Sigmoid colon (tissue), 7 donors: ENCODE results near the gene HDLBP. TPM values are rescaled to one million over a fixed set of nuclear protein-coding genes. Genes with fewer than 3 reads are reported as not detected.

Experiments
- DNase-seq: peaks from one replicate; pipeline ENCODE4 v3.0.0-alpha.2; 2019
- H3K27ac ChIP-seq, 4 donors: fragments of 200-600 bp; sonication (generic); one replicate each; pipeline ENCODE4 v1.5.1; 2016 to 2019; ENCODE audit warnings: mild to moderate bottlenecking in 1 of 4
- H3K27me3 ChIP-seq, 3 donors: fragments of 200-600 bp; sonication (generic); one replicate each; pipeline ENCODE4 v1.5.1; 2019; ENCODE audit warnings: mild to moderate bottlenecking in 1 of 3
- H3K36me3 ChIP-seq, 4 donors: fragments of 200-600 bp; sonication (generic); one replicate each; pipeline ENCODE4 v1.5.1; 2016 to 2019
- H3K4me1 ChIP-seq, 4 donors: fragments of 200-600 bp; sonication (generic); one replicate each; pipeline ENCODE4 v1.5.1; 2017 to 2019
- H3K4me3 ChIP-seq, 4 donors: fragments of 200-600 bp; sonication (generic); one replicate each; pipeline ENCODE4 v1.5.1; 2017 to 2019; ENCODE audit warnings: mild to moderate bottlenecking in 2 of 4, moderate library complexity in 1 of 4
- H3K9me3 ChIP-seq, 4 donors: fragments of 200-600 bp in 3 of 4; sonication (generic) in 3 of 4; one replicate each; pipeline versions ENCODE4 v1.5.1 to v1.6.1; 2013 to 2019
- CTCF ChIP-seq, 4 experiments: fragments of 450-650 bp in 3 of 4; fragments of 200-600 bp in 1 of 4; IDR thresholded peaks; one replicate each; pipeline ENCODE4 v1.5.1; 2016 to 2019; ENCODE audit warnings: antibody characterized with exemption in 4 of 4, mild to moderate bottlenecking in 3 of 4, moderate library complexity in 2 of 4
- EP300 ChIP-seq, 4 donors: sonication (generic); formaldehyde crosslinking; IDR thresholded peaks; one replicate each; pipeline ENCODE4 v1.6.1; 2017; ENCODE audit warnings: antibody characterized with exemption in 4 of 4
- POLR2A ChIP-seq, 2 donors: fragments of 450-650 bp; IDR thresholded peaks; one replicate each; pipeline ENCODE4 v1.6.1; 2016; ENCODE audit warnings: antibody characterized with exemption in 2 of 2, mild to moderate bottlenecking in 2 of 2, moderate library complexity in 2 of 2
- POLR2AphosphoS5 ChIP-seq, 4 donors: sonication (generic); formaldehyde crosslinking; IDR thresholded peaks; one replicate each; pipeline ENCODE4 v1.6.1; 2017; ENCODE audit warnings: antibody characterized with exemption in 4 of 4
- WGBS, 2 donors: extraction: QIAGEN DNeasy Blood & Tissue Kit; methylation state at CpG; one replicate each; pipeline ENCODE4 v1.1.7; 2013; 5-methylcytosine and 5-hydroxymethylcytosine counted together
- intact Hi-C: fragments of 100-400 bp; cut with DNase I; formaldehyde crosslinking; loops from one replicate; pipeline ENCODE4 v1.15.1; 2023
- polyA plus RNA-seq, 3 donors: library from polyadenylated mRNA; stranded (reverse); fragments of 200-250 nt; gene quantifications; one replicate each; pipeline ENCODE4 v1.2.3, GENCODE V29; 2013
- total RNA-seq, 4 donors: library from RNA; depleted of rRNA; stranded (reverse); fragments of >200 nt; gene quantifications; one replicate each; pipeline ENCODE4 v1.1.0, GENCODE V29; 2016
- donor health status: healthy with polysubstance abuse.
- donor health status: Bipolar disorder and iron deficiency.
- donor health status: healthy.

The HDLBP gene
- total and polyA plus RNA-seq, 7 donors, result 115 to 281 (median 201) TPM

- Histone ChIP-seq H3K4me1 (no peaks in the 10 kb centered on the region), H3K36me3 (peaks cover 0 to 15% (median 1%) of the 10 kb centered on the region in 4 donors), H3K27ac (no peak overlapping the region), H3K4me3 (no peak overlapping the region), H3K9me3 (no peaks in the 10 kb centered on the region), H3K27me3 (no peaks in the 10 kb centered on the region)
- no peak for DNase-seq
- intact Hi-C loops, result no loop called here
- TF ChIP-seq EP300 (IDR thresholded peaks at IDR 0.05) (no peak), CTCF (IDR thresholded peaks at IDR 0.05) (no peak), POLR2A (IDR thresholded peaks at IDR 0.05) (no peak), POLR2AphosphoS5 (IDR thresholded peaks at IDR 0.05) (no peak)
- WGBS, 2 donors, result 64 to 65% methylated on average over 14 of the region's 14 CpGs
Measured at GRCh38 chr2:241187101-241187917, 128.2 kb downstream of the HDLBP start.

- Histone ChIP-seq H3K27ac (no peak overlapping the region), H3K9me3 (no peaks in the 10 kb centered on the region), H3K4me3 (no peak overlapping the region), H3K4me1 (no peaks in the 10 kb centered on the region), H3K36me3 (peaks cover 0 to 16% (median 1%) of the 10 kb centered on the region in 4 donors), H3K27me3 (no peaks in the 10 kb centered on the region)
- intact Hi-C loops, result no loop called here
- TF ChIP-seq POLR2A (IDR thresholded peaks at IDR 0.05) (no peak), POLR2AphosphoS5 (IDR thresholded peaks at IDR 0.05) (no peak), EP300 (IDR thresholded peaks at IDR 0.05) (no peak), CTCF (IDR thresholded peaks at IDR 0.05) (no peak)
- no peak for DNase-seq
- 81 to 84% methylated on average over 11 of the region's 11 CpGs for WGBS, 2 donors
Measured at GRCh38 chr2:241185961-241186360, 129.5 kb downstream of the HDLBP start.

- no peak for TF ChIP-seq POLR2A (IDR thresholded peaks at IDR 0.05)
- no peak for TF ChIP-seq EP300 (IDR thresholded peaks at IDR 0.05)
- no peak for TF ChIP-seq CTCF (IDR thresholded peaks at IDR 0.05)
- TF ChIP-seq POLR2AphosphoS5 (IDR thresholded peaks at IDR 0.05), result no peak
- no peak for DNase-seq
- intact Hi-C loops, result no loop called here
- Histone ChIP-seq H3K27me3 (no peaks in the 10 kb centered on the region), H3K27ac (no peak overlapping the region), H3K9me3 (no peaks in the 10 kb centered on the region), H3K4me3 (no peak overlapping the region), H3K4me1 (no peaks in the 10 kb centered on the region), H3K36me3 (peaks cover 0 to 18% (median 2%) of the 10 kb centered on the region in 4 donors)
- 74 to 77% methylated on average over 9 of the region's 9 CpGs for WGBS, 2 donors
Measured at GRCh38 chr2:241184901-241185300, 130.6 kb downstream of the HDLBP start.

GRCh38 chr2:241183221-241183620, 132.3 kb downstream of the HDLBP start:
- no peak overlapping the region for H3K27ac ChIP-seq
- DNase-seq, result no peak
- H3K27me3 ChIP-seq, result no peaks in the 10 kb centered on the region
- TF ChIP-seq CTCF (IDR thresholded peaks at IDR 0.05), result no peak
- TF ChIP-seq POLR2A (IDR thresholded peaks at IDR 0.05), result no peak
- no peak for TF ChIP-seq EP300 (IDR thresholded peaks at IDR 0.05)
- TF ChIP-seq POLR2AphosphoS5 (IDR thresholded peaks at IDR 0.05), result no peak
- intact Hi-C loops, result no loop called here
- H3K36me3 ChIP-seq, result peaks cover 0 to 30% (median 9%) of the 10 kb centered on the region in 4 donors
- 93% methylated on average over 9 of the region's 9 CpGs for whole genome bisulfite sequencing, 2 donors
- H3K4me3 ChIP-seq, result no peak overlapping the region
- H3K9me3 ChIP-seq, result no peaks in the 10 kb centered on the region
- no peaks in the 10 kb centered on the region for H3K4me1 ChIP-seq
